Ureter (tissue), 1 donor: ENCODE data around the gene MDM2. TPM values are rescaled to one million over a fixed set of nuclear protein-coding genes. Genes with fewer than 3 reads are reported as not detected.

ENCODE experiments used
- DNase-seq: peaks from one replicate; pipeline ENCODE4 v3.0.0-alpha.2; 2020; ENCODE audit warnings: low spot score
- total RNA-seq: library from RNA; stranded (reverse); gene quantifications from one replicate; pipeline ENCODE4 v1.2.4, GENCODE V29; 2023
- donor health status: DM: yes; HTN: yes; CAD: no.

The MDM2 gene
- total RNA-seq, 1 donor from 2014 or later: 140 TPM

- DNase-seq: no peak
Measured at GRCh38 chr12:68786929-68787328, 21.0 kb upstream of the MDM2 start.

GRCh38 chr12:68788554-68789143 lies 19.3 kb upstream of the MDM2 start:
- no peak for DNase-seq

DNA sequence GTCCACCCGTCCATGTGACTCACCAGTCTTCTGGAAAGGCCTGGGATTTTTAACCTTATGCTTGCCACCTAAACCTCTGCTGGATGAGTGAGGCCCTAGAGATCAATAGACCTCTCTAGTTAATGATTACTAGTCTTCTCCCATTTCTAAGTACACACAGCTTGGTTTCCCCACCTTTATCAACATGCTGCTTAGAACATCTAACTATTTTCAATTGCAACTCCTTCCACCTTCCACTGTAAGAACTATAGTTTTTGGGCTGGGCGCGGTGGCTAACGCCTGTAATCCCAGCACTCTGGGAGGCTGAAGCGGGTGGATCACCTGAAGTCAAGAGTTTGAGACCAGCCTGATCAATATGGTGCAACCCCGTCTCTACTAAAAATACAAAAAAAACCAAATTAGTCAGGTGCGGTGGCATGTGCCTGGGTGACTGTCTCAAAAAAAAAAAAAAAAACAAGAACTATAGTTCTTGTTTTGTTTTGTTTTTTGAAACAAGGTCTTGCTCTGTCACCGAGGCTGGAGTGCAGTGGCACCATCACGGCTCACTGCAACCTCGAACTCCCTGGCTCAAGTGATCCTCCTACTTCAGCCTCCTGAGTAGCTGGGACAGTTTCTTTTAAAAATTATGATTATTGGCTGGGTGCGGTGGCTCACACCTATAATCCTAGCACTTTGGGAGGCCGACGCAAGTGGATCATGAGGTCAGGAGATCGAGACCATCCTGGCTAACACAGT lies 18.7 kb upstream of the MDM2 start:
- DNase-seq: no peak

DNA sequence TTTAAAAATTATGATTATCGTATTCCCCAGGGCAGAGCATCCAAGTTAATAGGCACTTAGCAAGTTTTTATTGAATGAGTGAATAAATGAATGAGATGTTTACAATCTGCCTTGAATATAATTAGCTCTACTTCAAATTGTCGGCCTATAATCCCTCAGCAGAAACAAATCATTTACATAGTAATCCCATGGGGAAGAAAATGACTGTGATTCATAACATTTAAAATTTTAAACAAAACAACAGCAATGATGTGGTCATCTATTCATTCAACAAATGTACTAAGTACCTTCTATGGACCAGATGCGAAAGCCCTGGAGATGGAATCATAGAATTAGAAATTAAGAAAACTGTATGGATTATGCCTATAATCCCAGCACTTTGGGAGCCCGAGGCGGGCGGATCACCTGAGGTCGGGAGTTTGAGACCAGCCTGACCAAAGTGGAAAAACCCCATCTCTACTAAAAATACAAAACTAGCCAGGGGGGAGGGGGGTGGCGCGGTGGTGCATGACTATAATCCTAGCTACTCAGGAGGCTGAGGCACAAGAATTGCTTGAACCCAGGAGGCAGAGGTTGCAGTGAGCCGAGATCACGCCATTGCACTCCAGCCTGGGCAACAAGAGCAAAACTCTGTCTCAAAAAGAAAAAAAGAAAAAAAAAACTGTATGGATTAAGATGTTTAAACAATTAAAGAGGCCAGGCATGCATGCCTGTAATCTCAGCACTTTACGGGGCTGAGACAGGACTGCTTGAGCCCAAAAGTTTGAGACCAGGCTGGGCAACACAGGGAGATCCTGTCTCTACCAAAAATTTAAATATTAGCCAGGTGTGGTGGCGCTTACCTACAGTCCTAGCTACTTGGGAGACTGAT lies 17.7 kb upstream of the MDM2 start:
- peak; percentile 22 for DNase-seq

- DNase-seq: no peak
Measured at GRCh38 chr12:68790952-68791234, 17.1 kb upstream of the MDM2 start.

DNA sequence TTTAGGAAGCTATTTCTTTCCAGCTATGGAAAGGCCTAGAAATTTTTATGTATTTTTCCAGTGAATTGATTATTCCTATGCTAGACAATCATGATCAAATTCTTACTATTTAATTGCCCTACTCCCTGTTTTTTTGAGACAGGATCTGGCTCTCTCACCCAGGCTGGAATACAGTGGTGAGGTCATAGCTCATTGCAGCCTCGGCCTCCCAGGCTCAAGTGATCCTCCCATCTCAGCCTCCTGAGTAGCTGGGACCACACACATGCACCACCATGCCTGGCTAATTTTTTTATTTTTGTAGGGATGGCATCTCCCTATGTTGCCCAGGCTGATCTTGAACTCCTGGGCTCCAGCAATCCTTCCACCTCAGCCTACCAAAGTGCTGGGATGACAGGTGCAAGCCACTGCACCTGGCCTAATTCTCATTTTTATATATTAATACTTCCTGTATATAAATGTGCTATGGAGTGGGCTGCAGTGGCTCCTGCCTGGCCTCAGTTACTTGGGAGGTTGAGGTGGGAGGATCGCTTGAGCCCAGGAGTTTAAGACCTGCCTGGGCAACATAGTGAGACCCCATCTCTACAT lies 16.0 kb upstream of the MDM2 start:
- peak; percentile 18 for DNase-seq

DNA sequence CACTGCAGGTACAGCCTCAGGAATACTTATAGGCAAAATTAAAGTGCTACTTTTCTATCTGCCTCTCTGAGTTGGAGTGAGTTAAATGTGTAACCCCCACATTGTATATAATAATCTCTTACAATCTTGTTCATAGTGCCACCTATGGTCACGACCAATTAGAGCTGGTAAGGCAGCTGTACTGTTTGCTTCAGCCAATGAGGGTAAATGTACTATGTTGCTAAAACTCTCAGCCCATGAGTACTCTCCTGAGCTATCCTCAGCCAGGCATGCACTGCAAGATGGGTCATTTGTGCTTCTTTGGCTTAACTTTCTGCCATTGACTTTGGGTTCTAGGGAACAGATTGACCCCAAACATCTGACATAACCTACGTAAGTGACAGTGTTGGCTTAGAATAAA lies 15.0 kb upstream of the MDM2 start:
- peak; percentile 7 for DNase-seq

DNA sequence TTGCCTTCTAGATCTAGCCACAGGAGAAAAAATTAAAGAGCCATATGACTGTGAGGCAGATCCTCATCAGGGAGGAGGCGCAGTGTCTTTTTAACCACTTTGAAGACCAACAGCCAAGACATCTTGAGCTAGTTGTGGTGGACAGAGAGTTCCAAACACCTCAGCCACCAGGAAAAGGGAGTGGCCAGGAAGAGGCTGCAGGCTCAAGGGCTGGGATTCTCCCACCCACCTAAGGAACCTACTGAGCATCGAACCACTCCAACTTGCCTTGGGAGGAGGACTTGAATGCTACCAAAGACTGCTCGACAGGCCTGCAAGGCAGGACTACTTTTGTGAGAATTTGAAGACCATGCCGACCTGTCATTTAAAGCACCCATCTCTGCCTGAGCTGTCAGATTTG lies 14.5 kb upstream of the MDM2 start:
- DNase-seq: peak; percentile 9

DNA sequence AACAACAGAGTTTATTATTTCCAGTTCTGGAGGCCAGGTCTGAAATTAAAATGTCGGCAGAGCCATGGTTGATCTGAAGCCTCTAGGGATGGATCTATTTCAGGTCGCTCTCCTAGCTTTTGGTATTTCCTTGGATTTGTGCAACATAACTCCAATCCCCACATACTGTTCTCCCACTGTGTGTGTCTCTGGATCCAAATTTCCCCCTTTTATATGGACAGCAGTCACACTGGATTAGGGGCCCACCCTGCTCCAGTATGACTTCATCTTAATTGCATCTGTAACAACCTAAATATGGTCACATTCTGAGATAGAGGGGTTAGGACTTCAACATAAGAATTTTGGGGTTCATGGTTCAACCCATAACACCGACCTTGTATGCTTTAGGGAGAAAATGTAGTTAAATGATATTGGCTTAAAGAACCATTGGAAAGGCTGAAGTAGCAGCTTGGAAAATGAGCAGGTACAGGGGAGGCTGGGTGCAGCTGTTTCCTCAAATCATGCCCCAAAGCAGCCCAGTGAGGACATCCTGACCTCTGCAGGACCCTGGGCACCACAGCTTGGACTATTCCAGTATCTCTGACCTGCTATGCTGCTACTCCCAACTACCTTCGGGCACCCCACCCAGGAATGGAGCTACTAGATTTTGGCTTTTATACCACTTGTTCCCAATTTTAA lies 13.9 kb upstream of the MDM2 start:
- DNase-seq: peak; percentile 25

GRCh38 chr12:68794653-68795251 lies 13.2 kb upstream of the MDM2 start:
- no peak for DNase-seq

GRCh38 chr12:68796399-68796798 lies 11.6 kb upstream of the MDM2 start:
- no peak for DNase-seq

DNA sequence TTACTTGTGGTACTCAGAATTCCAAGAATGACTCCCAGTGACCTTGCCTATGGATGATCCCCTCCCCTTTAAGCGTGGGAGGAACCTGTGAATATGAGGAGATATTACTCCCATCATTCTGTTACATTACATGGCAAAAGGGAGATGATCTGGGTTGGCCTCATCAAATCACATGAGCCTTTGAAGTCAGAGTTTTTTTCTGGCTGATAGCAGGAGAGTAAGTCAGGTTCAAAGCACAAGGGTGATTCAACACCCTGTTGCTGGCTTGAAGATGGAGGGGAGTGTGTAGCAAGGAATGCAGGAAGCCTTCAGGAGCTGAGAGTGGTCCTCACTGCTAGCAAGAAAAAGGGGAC lies 9.1 kb upstream of the MDM2 start:
- DNase-seq: peak; percentile 4

DNA sequence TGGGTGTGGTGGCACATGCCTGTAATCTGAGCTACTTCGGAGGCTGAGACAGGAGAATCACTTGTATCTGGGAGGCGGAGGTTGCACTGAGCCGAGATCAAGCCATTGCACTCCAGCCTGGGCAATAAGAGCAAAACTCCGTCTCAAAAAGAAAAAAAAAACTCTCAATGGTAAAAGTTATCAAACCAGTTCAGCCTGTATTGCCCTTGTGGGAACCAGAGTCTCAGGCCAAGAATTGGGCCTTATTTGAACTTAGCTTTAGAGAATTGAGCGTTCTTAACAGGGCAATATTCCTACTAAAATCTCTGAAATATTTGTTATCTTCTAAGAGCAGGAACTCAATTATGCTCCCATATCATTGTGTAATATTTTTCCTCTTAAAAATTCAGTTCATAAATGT lies 7.7 kb upstream of the MDM2 start:
- DNase-seq: peak; percentile 25

- peak; percentile 9 for DNase-seq
Measured at GRCh38 chr12:68801124-68801523, 6.9 kb upstream of the MDM2 start.

GRCh38 chr12:68802372-68802745 lies 5.6 kb upstream of the MDM2 start:
- DNase-seq: peak; percentile 17

GRCh38 chr12:68802911-68803651 lies 4.9 kb upstream of the MDM2 start:
- DNase-seq: peak; percentile 39

- DNase-seq: peak; percentile 17
Measured at GRCh38 chr12:68803948-68804656, 3.9 kb upstream of the MDM2 start.

DNA sequence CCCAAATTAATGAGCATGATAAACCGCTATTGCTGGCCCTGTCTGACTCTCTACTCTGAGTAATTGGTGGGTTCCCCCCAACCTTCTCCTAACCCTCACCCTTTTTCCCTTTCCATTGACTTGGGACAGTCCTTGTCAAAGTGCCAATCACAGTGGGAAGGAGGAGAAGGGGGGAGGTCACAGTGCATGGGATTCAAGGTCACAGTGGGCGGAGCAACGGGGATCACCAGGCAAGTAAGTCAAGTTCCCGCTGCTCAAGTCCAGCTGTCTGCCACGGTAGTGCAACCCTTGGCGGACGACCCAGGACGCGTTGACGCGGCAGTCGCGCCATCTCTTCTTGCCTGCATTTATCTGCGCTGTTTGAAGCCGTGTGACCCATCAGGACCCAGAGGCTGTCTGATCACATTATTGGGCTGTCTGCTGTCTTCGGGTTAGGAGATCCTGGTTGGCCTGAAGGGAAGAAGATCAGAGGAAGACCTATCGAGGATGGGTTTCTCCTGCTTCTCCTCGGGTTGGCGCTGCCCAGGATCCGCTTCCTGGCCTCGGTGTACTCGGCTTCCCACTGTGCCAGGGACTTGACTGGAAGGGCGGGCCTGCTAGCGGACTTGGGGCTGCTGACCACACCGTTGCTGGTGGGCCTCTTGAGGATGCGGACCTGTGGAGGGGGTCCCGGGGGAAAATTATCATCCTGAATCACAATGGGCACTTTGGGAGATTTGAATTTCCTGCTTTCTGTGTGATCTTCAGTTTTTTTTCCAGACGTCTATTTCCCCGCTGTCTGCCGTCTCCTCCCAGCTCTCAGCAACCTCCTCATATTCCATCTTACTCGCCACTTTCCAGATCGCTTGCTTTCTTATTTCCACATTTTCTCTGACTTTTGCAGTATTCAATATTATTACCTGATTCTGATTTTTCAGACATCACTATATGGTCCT lies 3.1 kb upstream of the MDM2 start:
- DNase-seq: no peak

GRCh38 chr12:68805592-68806120 lies 2.3 kb upstream of the MDM2 start:
- DNase-seq: peak; percentile 20
